ENCODE results near the gene PIP5KL1. TPM values are rescaled to one million over a fixed set of nuclear protein-coding genes. Genes with fewer than 3 reads are reported as not detected.
A peak's percentile ranks its signal among the peaks of the same experiment; 100 is the strongest.

PIP5KL1 gene
- total RNA-seq, 4 donors from 2014 or later = 4.6 TPM; not detected in 3

DNA sequence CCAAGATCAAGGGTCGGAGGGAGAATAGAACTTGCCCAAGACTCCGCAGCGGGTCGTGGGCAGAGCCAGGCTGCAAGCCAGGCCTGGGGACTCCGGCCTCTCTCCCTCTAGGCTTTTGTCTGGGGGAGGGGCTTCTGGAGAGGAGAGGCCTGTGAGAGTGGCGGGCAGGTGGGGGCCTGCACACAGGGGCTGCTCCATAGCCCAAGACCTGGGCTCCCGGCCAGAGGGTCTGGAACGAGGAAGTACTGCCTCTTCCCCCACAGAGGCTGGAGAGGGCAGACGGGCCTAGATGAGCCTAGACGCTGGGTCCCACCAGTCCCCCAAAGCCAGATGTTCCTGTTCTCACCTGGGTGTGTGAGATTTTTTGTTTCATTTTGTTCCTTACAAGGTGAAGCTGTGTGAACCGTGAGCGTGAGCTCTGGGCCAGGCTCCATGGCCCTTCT, 26.0 kb downstream of the PIP5KL1 start:
- peak overlapping the region in 1 of 4 donors; percentile 40 for H3K4me3 ChIP-seq
- peaks cover 46 to 81% (median 54%) of the 10 kb centered on the region in 4 donors for H3K4me1 ChIP-seq
- WGBS, 2 donors (ENCODE audit: low coverage in 1 of 2) = 68% methylated on average over 12 of the region's 12 CpGs; no CpG with 5 or more reads in 1 of the 2 donors
- H3K9me3 ChIP-seq = no peaks in the 10 kb centered on the region
- in situ Hi-C loops (cut with MboI; ENCODE audit: low pct_ligation_motif_present in 1 of 4, low pct_unique_long_range_greater_than_20kb in 1 of 4, low sequenced_read_pairs in 3 of 4) = loop anchor here in 3 of 4 donors (25.0 kb wide), 2 partner anchors 117 to 317 kb away; partner anchors contain the start of genes CDK9 (in 1 of the 3) and SH2D3C (in 1 of the 3)
- peak overlapping the region; percentile 76 to 89 (median 84) for H3K27ac ChIP-seq
- no peaks in the 10 kb centered on the region for H3K36me3 ChIP-seq
- H3K27me3 ChIP-seq = no peaks in the 10 kb centered on the region
- TF ChIP-seq, protein P1, sequence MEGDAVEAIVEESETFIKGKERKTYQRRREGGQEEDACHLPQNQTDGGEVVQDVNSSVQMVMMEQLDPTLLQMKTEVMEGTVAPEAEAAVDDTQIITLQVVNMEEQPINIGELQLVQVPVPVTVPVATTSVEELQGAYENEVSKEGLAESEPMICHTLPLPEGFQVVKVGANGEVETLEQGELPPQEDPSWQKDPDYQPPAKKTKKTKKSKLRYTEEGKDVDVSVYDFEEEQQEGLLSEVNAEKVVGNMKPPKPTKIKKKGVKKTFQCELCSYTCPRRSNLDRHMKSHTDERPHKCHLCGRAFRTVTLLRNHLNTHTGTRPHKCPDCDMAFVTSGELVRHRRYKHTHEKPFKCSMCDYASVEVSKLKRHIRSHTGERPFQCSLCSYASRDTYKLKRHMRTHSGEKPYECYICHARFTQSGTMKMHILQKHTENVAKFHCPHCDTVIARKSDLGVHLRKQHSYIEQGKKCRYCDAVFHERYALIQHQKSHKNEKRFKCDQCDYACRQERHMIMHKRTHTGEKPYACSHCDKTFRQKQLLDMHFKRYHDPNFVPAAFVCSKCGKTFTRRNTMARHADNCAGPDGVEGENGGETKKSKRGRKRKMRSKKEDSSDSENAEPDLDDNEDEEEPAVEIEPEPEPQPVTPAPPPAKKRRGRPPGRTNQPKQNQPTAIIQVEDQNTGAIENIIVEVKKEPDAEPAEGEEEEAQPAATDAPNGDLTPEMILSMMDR (IDR thresholded peaks at IDR 0.05) = no peak
- no peak for DNase-seq
- intact Hi-C loops (cut with DNase I; ENCODE audit: low total_unique reads) = no loop called here

- peak; percentile 91 for DNase-seq
- 30 to 44% methylated on average over 2 to 15 of the region's 17 CpGs for WGBS, 2 donors (ENCODE audit: low coverage in 1 of 2)
- in situ Hi-C loops (cut with MboI; ENCODE audit: low pct_ligation_motif_present in 1 of 4, low pct_unique_long_range_greater_than_20kb in 1 of 4, low sequenced_read_pairs in 3 of 4) (loop anchor here in 3 of 4 donors (25.0 kb wide), 2 partner anchors 117 to 317 kb away; partner anchors contain the start of genes CDK9 (in 1 of the 3) and SH2D3C (in 1 of the 3)), intact Hi-C loops (cut with DNase I; ENCODE audit: low total_unique reads) (no loop called here)
- no peaks in the 10 kb centered on the region for H3K36me3 ChIP-seq
- peak overlapping the region in 2 of 4 donors; percentile 1 to 40 for H3K4me3 ChIP-seq
- no peaks in the 10 kb centered on the region for H3K27me3 ChIP-seq
- H3K4me1 ChIP-seq = peaks cover 46 to 81% (median 56%) of the 10 kb centered on the region in 4 donors
- TF ChIP-seq POLR2AphosphoS5 (IDR thresholded peaks at IDR 0.05) (peak; percentile 16 to 63 (median 38)), EP300 (IDR thresholded peaks at IDR 0.05; ENCODE audit: low read depth) (peak; percentile 4), POLR2A (IDR thresholded peaks at IDR 0.05) (peak; percentile 27)
- TF ChIP-seq, protein P1 (IDR thresholded peaks at IDR 0.05) = no peak
- no peaks in the 10 kb centered on the region for H3K9me3 ChIP-seq
- H3K27ac ChIP-seq = peak overlapping the region; percentile 76 to 89 (median 84)
These were observed 26.8 kb downstream of the PIP5KL1 start for GRCh38 chr9:127903557-127904475.

GRCh38 chr9:127899128-127899943, 31.2 kb downstream of the PIP5KL1 start, which contains the start of gene ST6GALNAC6:
Gene ST6GALNAC6 (minus strand): TSS chr9:127899603. CDS start chr9:127897981, 1,622 bp downstream.
- TF ChIP-seq EP300 (IDR thresholded peaks at IDR 0.05; ENCODE audit: low read depth) = no peak
- peak in 1 of 3 donors; percentile 11 for TF ChIP-seq POLR2AphosphoS5 (IDR thresholded peaks at IDR 0.05)
- TF ChIP-seq, protein P1 (IDR thresholded peaks at IDR 0.05) = no peak
- 0% methylated on average over 27 of the region's 89 CpGs; no CpG with 5 or more reads in 1 of the 2 donors for WGBS, 2 donors (ENCODE audit: low coverage in 1 of 2)
- Histone ChIP-seq H3K36me3 (peaks cover 0 to 18% (median 4%) of the 10 kb centered on the region in 4 donors), H3K27ac (peak within 1 kb of the TSS; percentile 88 to 93 (median 90)), H3K9me3 (no peaks in the 10 kb centered on the region), H3K4me3 (peak within 1 kb of the TSS; percentile 44 to 87 (median 80)), H3K4me1 (peaks cover 25 to 71% (median 47%) of the 10 kb centered on the region in 4 donors), H3K27me3 (no peaks in the 10 kb centered on the region)
- intact Hi-C loops (cut with DNase I; ENCODE audit: low total_unique reads) (no loop called here), in situ Hi-C loops (cut with MboI; ENCODE audit: low pct_ligation_motif_present in 1 of 4, low pct_unique_long_range_greater_than_20kb in 1 of 4, low sequenced_read_pairs in 3 of 4) (no loop called here)
- peak; percentile 79 for DNase-seq
